Lung (tissue), 12 donors: ENCODE results near the gene KCNH5. TPM values are rescaled to one million over a fixed set of nuclear protein-coding genes. Genes with fewer than 3 reads are reported as not detected.

Experiments
- ATAC-seq: fragments of 200-7000 bp; cut with Tn5 transposase; one replicate; pipeline ENCODE4 v1.9.1; 2020; ENCODE audit warnings: moderate number of reproducible peaks; ENCODE audit not compliant: insufficient read depth, low FRiP score
- DNase-seq, 3 donors: peaks; one replicate each; pipeline ENCODE4 v3.0.0-alpha.2; 2013 to 2017
- H3K27ac ChIP-seq, 2 donors: one replicate each; pipeline ENCODE4 v1.5.1; 2013; ENCODE audit warnings: mild to moderate bottlenecking in 2 of 2, moderate library complexity in 2 of 2, control low read depth in 1 of 2, inconsistent platforms in 1 of 2, low read depth in 1 of 2, low read length in 1 of 2
- H3K27me3 ChIP-seq, 3 donors: one replicate each; pipeline ENCODE4 v1.5.1; 2013; ENCODE audit warnings: low read length in 2 of 3; ENCODE audit not compliant: control insufficient read depth in 3 of 3, insufficient read depth in 3 of 3
- H3K36me3 ChIP-seq, 4 donors: one replicate each; pipeline ENCODE4 v1.5.1; 2013; ENCODE audit warnings: low read length in 4 of 4, mild to moderate bottlenecking in 1 of 4, moderate library complexity in 1 of 4; ENCODE audit not compliant: control insufficient read depth in 4 of 4, insufficient read depth in 4 of 4
- H3K4me1 ChIP-seq, 5 donors: one replicate each; pipeline ENCODE4 v1.5.1; 2013; ENCODE audit warnings: low read length in 5 of 5, mild to moderate bottlenecking in 2 of 5, moderate library complexity in 1 of 5; ENCODE audit not compliant: control insufficient read depth in 5 of 5, insufficient read depth in 5 of 5
- H3K4me3 ChIP-seq: one replicate; pipeline ENCODE4 v1.5.1; 2013; ENCODE audit warnings: mild to moderate bottlenecking, control low read depth, moderate library complexity
- H3K9ac ChIP-seq, 2 donors: one replicate each; pipeline ENCODE4 v1.5.1; 2013; ENCODE audit warnings: low read length in 2 of 2, control low read depth in 1 of 2; ENCODE audit not compliant: insufficient read depth in 1 of 2
- H3K9me3 ChIP-seq, 4 donors: one replicate each; pipeline ENCODE4 v1.5.1; 2013; ENCODE audit warnings: low read length in 3 of 4, mild to moderate bottlenecking in 1 of 4, moderate library complexity in 1 of 4; ENCODE audit not compliant: control insufficient read depth in 4 of 4, insufficient read depth in 3 of 4
- WGBS, 2 donors: extraction: QIAGEN DNeasy Blood & Tissue Kit; methylation state at CpG; one replicate each; pipeline ENCODE4 v1.1.7; 2013; 5-methylcytosine and 5-hydroxymethylcytosine counted together
- polyA plus RNA-seq, 2 donors: library from polyadenylated mRNA; stranded (reverse); fragments of 200-250 nt; gene quantifications; one replicate each; pipeline ENCODE4 v1.2.1, GENCODE V29; 2013
- total RNA-seq, 2 donors: library from RNA; depleted of rRNA in 1 of 2; stranded (reverse); fragments of >200 nt in 1 of 2; gene quantifications; one replicate each; pipeline ENCODE4 v1.2.1, GENCODE V29; 2014 to 2021
- TF ChIP-seq, protein P1 (sequence below): IDR thresholded peaks from 2 replicates; pipeline ENCODE4 v1.5.1; 2012; ENCODE audit warnings: mild to moderate bottlenecking; ENCODE audit errors: control extremely low read depth, extremely low read depth
- donor health status: control.
- donor health status: control.
- donor health status: Bipolar disorder and iron deficiency.
- donor health status: healthy.
- donor health status: DM: yes; HTN: yes; CAD: no.

KCNH5 gene
- total and polyA plus RNA-seq, 4 donors, result 0.03 to 0.40 (median 0.08) TPM; not detected in 1

DNA sequence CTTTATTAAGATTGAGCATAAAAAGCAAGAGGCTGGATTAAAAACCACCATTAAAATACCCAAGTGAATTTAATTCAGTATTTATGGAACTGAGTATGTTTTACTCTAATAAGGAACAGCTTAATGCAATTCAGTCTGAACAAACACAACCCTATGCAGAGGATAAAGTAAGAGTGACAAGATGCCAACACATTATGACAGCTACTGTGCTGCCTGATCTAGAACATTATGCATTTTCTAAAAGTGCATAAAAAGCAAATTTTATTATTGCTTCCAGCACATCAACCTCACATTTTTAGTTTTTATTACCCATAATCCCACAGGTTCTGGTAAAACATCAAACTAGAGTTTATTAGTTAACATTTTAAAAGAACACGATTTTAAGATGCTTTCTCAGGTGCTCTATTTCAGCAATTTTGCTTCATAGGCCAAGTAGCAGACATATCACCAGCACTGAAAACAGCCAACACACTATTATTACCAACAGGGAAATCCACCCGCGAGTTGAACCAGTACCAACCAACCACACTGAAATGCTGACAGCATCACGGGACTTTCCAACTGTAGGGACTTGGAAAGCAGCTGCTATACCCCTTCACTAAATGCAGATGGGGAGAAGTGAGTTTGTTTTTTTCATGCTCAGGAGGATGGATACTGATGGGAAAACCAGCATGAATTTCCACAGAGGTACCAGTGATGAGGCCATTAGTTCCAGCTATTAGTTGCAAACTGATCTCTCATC is 372.1 kb downstream of the KCNH5 start:
- peaks cover 0 to 4% (median 0%) of the 10 kb centered on the region in 5 donors for H3K4me1 ChIP-seq
- H3K9ac ChIP-seq, result no peak overlapping the region
- H3K9me3 ChIP-seq, result no peaks in the 10 kb centered on the region
- H3K36me3 ChIP-seq, result no peaks in the 10 kb centered on the region
- ATAC-seq (no peak), DNase-seq (no peak)
- 89 to 92% methylated on average over 4 of the region's 4 CpGs for WGBS, 2 donors
- H3K4me3 ChIP-seq, result no peak overlapping the region
- TF ChIP-seq, protein P1, sequence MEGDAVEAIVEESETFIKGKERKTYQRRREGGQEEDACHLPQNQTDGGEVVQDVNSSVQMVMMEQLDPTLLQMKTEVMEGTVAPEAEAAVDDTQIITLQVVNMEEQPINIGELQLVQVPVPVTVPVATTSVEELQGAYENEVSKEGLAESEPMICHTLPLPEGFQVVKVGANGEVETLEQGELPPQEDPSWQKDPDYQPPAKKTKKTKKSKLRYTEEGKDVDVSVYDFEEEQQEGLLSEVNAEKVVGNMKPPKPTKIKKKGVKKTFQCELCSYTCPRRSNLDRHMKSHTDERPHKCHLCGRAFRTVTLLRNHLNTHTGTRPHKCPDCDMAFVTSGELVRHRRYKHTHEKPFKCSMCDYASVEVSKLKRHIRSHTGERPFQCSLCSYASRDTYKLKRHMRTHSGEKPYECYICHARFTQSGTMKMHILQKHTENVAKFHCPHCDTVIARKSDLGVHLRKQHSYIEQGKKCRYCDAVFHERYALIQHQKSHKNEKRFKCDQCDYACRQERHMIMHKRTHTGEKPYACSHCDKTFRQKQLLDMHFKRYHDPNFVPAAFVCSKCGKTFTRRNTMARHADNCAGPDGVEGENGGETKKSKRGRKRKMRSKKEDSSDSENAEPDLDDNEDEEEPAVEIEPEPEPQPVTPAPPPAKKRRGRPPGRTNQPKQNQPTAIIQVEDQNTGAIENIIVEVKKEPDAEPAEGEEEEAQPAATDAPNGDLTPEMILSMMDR, result no peak
- no peak overlapping the region for H3K27ac ChIP-seq
- H3K27me3 ChIP-seq, result no peaks in the 10 kb centered on the region

DNA sequence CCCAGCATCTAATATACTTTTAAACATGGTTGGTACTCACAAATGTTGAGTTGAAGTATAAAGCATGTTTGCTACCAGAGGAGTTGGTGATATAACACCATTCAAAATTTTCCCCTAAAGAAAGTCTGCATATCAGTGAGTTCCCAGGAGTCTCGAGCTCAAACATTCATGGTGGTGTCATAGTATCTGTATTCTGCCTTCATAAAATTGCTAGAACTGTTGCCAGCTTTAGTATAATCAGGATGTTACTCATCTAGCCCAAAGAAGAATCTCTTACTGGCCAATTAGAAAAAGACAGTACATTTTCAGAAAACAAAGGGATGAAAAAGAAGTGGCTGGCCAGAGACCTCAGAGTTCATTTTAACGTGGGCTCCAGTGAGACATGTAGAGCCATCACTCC is 374.7 kb downstream of the KCNH5 start:
- H3K27ac ChIP-seq, result no peak overlapping the region
- peaks cover 0 to 4% (median 0%) of the 10 kb centered on the region in 5 donors for H3K4me1 ChIP-seq
- H3K9ac ChIP-seq, result no peak overlapping the region
- no peaks in the 10 kb centered on the region for H3K36me3 ChIP-seq
- no peak overlapping the region for H3K4me3 ChIP-seq
- DNase-seq, result no peak
- 73 to 83% methylated on average over 2 of the region's 2 CpGs for WGBS, 2 donors
- H3K9me3 ChIP-seq, result no peaks in the 10 kb centered on the region
- TF ChIP-seq, protein P1, result no peak
- H3K27me3 ChIP-seq, result no peaks in the 10 kb centered on the region
- ATAC-seq, result no peak

DNA sequence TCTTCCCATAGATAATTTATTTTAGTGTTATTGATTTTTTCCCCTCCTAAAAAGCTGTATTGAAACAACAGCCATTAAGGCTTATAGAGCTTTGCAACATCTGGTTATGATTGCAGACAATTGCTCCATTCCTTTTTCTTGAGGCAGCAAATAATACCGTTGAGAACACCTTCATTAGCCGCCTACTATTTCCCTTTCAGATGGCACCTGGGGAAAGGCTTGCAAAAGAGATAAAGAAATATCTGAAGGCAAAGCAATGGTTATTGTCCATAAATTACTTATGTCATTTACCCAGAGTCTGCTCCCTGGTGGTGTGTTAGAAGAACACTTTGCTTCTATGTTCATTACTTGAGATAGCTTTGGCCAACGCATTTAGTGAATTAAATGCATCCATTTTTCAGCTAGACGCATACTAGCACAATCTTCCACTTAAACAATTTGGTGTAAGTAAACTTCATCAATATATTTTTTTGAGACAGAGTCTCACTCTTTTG is 377.8 kb downstream of the KCNH5 start:
- Histone ChIP-seq H3K9ac (no peak overlapping the region), H3K9me3 (no peaks in the 10 kb centered on the region), H3K36me3 (no peaks in the 10 kb centered on the region), H3K27ac (no peak overlapping the region), H3K4me1 (peaks cover 0 to 9% (median 0%) of the 10 kb centered on the region in 5 donors), H3K27me3 (no peaks in the 10 kb centered on the region), H3K4me3 (no peak overlapping the region)
- DNase-seq, result no peak
- ATAC-seq, result no peak
- 84 to 89% methylated on average over 4 of the region's 4 CpGs for WGBS, 2 donors
- TF ChIP-seq, protein P1, result no peak
